GM21423 (cell line): Measurements from ENCODE around the gene CEP41.
"Not testable (repeated sequence)": the region's sequence is repeated elsewhere in the genome, so short reads cannot be mapped to it uniquely, and the experiment has no call there.

Experiments used
- ATAC-seq: cut with Tn5 transposase; IDR thresholded peaks from one replicate; pipeline ENCODE4 v1.9.1; 2021; ENCODE audit warnings: mild to moderate bottlenecking, moderate library complexity; ENCODE audit not compliant: unreplicated experiment

The CEP41 gene

DNA sequence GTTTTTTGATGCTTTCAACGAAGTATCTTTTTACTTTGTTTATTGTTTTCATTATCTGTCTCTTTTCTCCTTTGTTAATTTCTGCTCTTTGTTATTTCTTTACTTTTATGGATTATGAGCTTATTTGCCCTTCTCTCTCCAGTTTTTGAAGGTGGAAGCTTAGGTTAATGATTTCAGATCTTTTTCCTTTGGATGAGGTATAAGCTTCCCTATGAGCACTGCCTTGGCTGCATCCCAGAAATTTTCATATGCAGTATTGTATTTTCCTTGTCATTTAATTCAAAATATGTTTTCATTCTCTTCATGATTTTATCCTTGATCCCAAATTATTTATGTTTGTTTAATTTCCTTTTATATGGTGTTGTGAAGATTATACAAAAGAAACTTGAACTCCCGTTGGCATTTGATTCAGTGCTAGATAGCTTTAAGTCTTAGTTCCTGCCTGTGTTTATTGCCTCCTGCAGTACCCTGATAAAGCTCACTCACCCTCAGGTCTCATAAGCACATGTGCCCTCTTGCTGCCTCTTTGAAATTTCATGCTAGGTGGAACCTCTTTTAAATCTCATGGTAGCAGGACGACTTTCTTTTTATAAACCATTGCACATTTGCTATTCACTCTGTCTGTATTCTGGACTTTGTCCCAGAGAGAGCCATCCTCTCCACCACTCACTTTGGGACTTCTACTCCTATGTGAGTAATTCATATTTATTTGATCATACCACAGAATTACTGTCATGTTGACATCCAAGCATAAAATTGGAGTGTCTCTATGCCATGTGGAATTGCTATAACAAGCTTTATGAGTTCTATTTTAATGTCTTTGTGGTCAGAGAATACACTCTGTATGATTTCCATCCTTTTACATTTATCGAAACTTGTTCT, 23.0 kb upstream of the CEP41 start:
- no peak for ATAC-seq

DNA sequence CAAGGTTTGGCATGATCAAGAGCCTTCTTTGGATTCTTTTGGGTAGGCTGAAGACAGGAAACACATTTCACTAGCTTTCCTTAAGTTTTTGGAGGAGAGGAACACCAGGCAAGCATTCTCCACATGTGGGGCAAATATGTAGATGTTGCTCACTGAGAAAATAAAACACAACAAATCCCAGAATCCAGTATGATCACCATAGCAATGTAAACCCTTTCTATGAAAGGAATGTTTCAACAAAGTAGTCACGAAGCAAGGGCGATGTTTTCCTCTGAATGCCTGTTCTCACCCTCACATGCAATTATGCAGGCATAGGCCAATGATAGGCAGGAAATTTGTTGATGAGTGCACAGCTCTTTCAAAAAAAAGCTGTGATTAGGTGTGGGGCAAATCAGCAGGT, 20.5 kb upstream of the CEP41 start:
- ATAC-seq = no peak

DNA sequence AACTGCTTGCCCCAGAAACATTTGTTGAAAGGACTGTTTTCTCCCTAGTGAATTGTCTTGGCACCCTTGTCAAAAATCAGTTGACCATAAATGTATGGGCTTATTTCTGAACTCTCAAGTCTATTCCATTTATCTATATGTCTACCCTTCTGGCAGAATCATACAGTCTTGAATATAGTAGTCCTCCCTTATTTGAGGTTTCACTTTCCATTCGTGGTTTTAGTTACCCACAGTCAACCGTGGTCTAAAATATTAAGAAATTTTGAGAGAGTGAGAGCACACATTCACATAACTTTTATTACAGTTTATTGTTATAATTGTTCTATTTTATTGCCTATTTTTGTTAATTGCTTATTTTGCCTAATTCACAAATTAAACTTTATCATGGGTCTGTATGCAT, 17.4 kb upstream of the CEP41 start:
- no peak for ATAC-seq

DNA sequence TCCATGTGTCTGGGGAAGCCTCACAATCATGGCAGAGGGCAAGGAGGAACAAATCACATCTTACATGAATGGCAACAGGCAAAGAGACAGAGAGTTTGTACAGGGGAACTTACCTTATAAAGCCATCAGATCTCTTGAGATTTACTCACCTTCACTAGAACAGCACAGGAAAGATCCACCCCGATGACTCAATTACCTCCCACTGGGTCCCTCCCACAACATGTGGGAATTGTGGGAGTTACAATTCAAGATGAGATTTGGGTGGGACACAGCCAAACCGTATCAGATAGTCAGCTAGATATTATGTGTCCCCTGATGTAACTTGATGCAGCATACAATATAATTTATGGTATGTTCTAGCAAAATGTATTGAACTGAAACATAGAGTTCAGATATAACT, 14.1 kb upstream of the CEP41 start:
- ATAC-seq = no peak

DNA sequence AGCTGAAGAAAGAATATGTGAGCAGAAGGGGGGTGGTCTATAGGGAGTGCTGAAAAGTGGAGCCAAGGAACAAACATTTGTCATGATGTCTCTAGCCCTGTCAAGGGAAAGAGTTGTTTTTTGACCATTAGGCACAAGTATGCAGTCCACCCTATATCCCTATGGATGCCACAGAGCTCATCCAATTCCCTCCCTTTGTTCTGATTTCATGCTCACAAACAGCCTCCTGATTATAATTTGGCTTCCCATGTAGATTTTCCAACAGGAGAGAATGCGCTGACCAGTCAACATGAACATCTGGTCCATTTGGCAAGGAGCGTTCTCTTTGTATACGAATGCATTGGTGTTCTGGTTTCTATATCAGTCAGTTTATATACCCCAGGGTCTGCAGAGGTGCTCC, 12.1 kb upstream of the CEP41 start:
- ATAC-seq = no peak

DNA sequence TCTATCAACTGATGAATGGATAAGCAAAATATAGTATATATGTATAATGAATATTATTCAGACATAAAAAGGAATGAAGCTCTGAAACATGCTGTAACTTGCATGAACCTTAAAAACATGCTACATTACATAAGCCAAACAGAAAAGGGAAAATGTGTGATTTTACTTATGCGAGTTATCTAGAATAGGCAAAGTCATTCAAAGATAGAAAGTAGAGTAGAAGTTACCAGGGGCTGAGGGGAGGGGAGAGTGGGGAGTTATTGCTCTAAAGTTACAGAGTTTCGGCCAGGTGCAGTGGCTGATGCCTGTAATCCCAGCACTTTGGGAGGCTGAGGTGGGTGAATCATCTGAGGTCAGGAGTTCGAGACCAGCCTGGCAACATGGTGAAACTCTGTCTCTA, 10.5 kb upstream of the CEP41 start:
- not testable (repeated sequence) for ATAC-seq

DNA sequence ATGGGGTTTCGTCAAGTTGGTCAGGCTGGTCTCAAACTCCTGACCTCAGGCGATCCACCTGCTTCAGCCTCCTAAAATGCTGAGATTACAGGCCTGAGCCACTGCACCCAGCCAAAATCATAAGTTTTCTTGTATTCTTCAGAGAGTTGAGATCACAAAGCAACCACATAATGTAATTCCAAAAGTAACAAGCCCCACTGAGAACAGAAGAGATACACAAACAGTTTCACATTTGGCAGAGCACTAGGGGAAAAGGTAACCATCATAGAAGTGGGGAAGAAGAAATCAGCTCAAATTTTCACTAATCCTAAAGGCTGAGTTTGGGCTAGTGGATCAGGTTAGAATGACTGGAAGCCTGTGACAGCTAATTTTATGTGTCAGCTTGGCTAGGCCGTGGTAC, 5.4 kb upstream of the CEP41 start:
- ATAC-seq = no peak

DNA sequence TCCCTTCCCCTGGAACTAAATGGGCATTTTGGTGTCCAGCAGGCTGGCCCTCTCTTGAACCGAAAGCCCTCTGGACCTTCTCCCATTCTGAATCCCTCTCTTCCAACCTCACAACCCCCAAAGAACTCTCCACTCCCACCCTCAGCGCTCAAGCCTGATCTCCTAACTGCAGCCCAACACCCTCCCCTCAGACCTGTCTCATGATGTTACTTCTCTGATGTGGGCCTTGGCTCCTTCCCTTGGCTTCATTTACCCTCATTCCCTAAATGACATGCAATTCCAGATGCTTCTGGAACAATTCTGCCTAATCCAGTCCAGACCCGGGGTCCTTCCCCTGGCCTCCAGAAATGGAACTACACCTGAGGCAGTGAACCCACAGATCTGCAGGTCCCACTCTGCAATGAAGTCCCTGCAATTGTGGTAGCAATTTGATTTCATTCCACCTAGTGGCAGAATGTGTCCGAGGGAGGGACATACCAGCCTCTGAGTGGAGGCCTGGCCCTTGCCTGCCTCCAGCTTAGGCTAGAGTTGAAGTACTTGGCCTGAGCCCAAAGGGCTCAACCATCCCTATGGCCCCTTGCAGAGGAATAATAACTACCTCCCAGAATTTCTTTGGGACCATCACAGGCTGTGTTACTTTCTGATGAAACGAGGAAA, 4.1 kb upstream of the CEP41 start:
- ATAC-seq = no peak

DNA sequence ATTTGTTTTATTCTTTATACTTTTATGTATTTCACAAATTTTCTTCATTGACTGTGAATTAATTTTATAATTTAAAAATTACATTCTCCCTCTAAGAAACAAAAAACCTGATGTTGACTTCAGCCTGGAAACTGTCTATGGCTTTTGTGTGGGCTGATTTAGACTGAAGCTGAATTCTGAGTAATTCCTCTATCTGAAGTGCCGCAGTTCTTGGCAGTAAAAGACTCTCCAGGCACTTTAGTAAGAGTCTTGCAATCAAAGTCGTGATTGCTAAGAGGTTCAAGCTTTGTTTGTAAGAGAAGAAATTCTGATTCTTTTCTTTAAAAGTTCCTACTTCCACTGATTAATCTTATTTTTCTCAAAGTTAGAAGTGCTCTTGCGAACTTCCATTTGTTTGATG, 3.4 kb upstream of the CEP41 start:
- ATAC-seq = no peak

DNA sequence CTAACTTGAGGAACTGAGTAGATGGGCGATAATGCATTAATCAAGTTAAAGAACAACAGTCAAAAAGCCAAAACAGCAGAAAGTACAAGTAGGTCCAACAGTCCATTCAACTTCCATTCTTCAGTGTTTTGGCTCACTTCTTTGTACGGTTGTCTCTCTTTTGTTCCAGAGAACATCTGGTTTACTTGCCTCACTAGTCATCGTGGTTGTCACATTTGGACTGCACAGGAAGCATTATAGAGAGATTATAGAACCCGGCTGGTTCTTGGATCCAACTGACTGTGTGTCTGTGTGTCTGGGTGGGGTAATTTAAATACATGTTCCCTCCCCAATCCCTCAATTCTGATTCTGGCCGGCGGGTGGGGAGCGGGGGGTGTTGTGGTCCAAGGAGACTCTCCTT, 1.8 kb upstream of the CEP41 start:
- ATAC-seq = no peak

DNA sequence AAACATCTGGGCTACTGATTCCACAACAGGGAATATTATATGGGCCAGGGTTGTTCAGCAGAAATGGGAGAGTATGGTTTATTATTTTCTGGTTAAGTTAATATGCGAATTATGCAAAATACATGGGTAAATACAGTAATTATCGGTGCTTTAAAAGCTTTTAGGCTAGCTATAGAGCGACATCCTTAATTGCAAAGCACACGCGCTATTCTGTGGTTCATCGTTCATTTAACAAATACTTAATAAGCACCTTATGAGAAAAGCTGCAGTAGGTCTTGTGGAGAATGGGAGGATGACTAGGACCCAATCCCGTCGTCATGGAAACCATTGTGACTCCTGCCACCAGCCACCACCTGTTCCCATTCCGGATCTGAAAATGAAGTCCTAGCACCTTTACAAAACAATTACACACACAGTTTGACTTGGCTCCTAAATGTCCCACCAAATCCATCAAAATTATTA, 623 bp upstream of the CEP41 start:
- no peak for ATAC-seq

DNA sequence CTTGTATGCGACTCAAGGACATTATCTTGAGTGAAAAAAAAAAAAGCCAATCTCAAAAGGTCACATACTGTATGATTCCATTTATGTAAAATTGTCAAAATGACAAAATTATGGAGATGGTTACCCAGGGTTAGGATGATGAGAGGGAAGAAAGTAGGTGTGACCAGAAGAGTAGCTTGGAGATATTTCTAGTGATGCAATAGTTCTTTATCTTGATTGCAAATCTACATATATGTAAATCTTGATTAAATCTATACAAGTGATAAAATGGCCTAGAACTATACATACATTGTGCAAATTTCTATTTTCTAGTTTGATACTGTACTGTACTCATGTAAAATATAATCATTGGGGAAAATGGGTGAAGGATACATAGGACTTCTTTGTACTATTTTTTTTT, 4.6 kb downstream of the CEP41 start:
- no peak for ATAC-seq

DNA sequence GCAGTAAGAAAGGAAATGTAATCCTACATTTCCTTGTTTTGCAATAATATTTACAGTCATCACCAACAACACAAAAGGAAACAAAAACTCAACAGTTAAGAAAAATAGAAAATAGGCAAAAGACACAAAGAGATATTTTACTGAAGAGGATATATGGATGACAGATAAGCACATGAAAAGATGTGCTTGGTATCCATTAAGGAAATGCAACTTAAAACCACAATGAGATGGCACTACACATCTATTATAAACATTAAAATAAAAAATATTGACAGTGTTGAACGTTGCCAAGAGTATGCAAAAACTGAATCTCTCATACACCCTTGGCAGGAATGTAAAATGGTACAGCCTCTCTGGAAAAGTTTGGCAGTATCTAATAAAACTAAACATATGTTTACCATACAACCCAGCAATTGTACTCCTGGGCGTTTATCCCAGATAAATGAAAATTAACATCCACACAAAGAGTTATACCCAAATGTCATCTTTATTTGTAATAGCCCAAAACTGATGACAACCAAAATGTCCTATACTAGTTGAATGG, 5.4 kb downstream of the CEP41 start:
- no peak for ATAC-seq

DNA sequence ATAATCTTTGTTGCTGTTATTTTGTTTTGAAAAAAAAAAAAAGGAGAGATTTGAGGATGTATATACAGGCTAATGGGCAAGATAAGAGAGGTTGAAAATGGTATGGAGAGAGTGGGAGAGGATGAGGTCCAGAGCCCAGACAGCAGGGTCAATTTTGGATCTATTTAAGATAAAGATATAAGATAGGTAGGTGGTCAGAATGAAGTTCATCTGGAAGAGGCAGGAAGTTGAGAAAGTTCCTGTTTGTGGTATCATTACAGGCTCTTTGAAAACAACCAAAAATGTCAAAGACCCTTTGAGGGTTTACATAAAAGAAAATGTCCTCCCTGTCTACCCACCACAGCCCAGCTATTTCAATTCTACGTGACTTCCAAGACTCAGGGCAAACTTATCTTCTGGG, 7.5 kb downstream of the CEP41 start:
- no peak for ATAC-seq

DNA sequence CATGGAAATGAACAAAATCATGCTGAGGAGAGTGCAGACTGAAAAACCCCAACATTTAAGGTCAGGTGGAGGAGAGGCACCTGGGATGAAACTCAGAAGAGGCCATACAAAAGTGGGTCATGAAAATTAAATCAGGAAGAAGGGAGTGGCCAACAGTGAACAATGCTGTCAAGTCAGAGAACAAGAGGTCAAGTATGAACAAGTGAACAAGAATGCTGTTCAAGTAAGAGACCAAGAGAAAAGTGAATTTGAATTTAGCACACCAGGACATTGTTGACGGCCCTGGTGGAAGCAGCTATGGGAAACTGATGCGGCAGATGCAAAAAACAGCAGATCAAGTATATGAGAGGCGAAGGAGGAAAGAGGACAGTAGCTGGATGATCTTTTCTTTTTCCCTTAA, 7.9 kb downstream of the CEP41 start:
- no peak for ATAC-seq

DNA sequence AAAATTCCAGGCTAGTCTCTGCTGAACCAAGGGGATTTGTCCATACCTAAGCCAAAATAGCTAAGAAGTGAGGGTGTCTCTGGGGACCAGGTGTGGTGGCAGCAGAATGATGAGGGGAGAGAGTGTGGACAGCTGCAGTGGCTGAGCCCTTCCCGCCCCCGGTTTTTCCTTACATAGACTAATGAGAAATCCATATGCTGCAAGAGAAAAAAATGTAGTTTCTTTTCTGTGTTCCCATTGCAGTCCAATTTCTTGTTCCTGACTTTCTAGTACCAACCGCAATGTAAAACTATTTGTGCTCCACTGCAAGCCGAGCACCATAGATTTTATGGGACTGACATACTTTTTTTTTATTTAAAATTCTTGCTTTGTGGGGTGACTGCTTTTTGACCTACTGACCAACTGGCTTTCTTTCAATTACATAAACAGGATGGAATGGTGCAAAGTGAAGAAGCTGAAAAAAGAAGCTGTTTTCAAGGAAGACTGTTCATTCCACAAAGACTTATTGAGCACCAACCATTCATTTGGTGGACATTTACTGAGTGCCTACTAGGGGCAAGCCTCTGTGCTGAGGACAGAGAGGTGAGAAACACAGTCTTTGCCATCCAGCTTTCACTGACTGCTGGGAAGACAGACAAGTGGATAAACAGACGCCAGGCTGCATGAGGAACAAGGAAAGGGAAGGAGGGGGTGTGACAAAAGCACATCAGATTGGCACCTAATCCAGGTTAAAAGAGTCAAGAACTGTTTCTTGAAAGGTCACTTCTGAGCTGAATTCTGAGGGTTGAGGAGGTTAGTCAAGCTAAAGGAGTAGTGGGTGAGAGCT, 9.8 kb downstream of the CEP41 start:
- ATAC-seq = no peak

DNA sequence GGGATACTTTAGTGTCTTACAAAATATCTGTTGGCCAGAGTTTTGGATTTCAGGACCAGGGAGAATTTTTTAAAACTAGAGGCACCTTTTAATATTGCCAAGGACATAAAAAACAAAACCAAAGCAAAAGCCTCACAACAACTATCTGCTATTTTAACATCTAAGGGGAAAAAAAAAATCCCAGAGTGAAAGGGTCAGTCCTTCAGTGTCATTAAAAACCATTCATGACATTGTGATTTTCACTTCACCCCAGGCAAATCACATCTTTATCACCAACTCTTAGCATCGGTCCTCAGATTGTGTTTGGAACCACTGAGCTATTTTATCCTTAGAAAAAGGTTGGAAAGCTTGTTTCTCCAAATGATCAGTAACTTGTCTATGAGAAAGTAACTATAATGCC, 10.7 kb downstream of the CEP41 start:
- ATAC-seq = no peak

DNA sequence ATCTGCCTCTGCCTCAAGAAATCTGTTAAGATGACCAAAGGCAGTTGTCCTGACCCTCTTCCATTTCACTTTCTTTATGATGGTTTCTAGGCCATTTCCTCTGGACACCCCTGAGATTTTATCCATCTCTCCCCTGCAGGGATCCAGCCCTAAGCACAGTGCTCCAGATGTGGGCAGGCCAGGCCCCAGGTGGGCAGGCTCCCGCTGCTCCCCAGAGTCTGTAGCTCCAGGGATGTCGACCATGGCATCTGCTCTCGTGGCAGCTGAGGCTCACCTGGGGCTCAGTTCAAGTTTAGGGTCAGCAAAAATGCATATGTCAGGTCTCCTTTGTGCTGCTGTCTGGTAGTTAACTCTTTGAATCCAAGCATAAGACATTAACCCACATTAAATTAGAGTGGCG, 11.8 kb downstream of the CEP41 start:
- no peak for ATAC-seq

DNA sequence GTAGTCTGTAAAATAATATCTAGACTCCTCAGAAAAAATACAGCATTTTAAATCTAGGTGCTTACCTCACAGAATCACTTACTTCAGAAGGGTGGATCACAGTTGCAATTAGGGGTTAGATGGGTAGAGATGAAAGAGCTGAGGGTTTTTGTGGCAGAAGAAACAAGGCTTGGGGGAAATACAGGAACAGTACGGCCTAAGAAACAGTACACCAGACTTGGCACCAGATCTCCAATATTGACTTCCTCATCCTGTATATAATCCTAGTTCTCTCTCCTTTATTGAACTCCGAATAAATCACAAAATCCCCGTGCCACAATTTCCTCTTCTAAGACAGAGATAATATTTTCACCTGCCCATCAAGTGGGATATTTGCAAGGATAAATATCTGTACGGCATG, 14.3 kb downstream of the CEP41 start:
- ATAC-seq = no peak

DNA sequence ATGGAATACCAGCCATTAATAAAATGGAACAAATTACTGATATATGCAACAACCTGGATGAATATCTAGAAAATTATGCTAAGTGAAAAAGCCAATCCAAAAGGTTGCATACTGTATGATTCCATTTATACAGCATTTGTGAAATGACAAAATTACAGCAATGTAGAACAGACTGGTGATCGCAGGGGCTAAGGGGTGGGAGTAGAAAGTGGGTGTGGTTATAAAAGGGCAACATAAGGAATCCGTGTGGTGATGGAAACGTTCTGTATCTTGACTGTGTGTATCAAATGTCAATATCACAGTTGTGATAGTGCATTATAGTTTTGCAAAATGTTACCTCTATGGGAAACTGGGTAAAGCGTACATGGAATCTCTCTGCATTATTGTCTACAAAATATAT, 15.0 kb downstream of the CEP41 start:
- ATAC-seq = no peak

DNA sequence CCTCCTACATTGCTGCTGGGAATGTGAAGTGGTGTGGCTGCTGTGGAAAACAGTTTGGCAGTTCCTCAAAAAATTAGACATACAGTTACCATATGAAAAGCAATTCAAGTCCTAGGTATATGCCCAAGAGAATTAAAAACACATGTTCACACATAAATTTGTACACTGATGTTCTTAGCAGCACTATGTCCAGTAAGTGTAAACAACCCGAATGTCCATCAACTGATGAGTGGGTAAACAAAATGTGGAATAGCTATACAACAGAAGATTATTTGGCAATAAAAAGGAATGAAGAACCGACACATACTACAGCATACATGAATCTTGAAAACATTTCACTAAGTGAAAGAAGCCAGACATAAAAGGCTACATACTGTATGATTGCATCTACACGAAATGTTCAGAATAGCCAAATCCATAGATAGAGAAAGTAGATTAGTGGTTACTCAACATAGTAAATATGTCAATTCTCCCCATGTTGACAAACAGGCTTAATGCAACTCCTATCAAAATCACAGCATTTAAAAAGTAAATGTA, 17.2 kb downstream of the CEP41 start:
- ATAC-seq = no peak
